Skeletal muscle cell (primary cell): ENCODE measurements around the gene SECISBP2.
"Not testable (repeated sequence)": the region's sequence is repeated elsewhere in the genome, so short reads cannot be mapped to it uniquely, and the experiment has no call there.

ENCODE experiments used
- DNase-seq: peaks from one replicate; pipeline ENCODE4 v3.0.0-alpha.2; 2010; ENCODE audit warnings: low read depth
- H3K4me3 ChIP-seq: 2 replicates; pipeline ENCODE4 v1.5.1; 2011; ENCODE audit warnings: low read depth, mild to moderate bottlenecking, control low read depth, low read length, moderate library complexity

The SECISBP2 gene, protein sequence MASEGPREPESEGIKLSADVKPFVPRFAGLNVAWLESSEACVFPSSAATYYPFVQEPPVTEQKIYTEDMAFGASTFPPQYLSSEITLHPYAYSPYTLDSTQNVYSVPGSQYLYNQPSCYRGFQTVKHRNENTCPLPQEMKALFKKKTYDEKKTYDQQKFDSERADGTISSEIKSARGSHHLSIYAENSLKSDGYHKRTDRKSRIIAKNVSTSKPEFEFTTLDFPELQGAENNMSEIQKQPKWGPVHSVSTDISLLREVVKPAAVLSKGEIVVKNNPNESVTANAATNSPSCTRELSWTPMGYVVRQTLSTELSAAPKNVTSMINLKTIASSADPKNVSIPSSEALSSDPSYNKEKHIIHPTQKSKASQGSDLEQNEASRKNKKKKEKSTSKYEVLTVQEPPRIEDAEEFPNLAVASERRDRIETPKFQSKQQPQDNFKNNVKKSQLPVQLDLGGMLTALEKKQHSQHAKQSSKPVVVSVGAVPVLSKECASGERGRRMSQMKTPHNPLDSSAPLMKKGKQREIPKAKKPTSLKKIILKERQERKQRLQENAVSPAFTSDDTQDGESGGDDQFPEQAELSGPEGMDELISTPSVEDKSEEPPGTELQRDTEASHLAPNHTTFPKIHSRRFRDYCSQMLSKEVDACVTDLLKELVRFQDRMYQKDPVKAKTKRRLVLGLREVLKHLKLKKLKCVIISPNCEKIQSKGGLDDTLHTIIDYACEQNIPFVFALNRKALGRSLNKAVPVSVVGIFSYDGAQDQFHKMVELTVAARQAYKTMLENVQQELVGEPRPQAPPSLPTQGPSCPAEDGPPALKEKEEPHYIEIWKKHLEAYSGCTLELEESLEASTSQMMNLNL

GRCh38 chr9:89318123-89319014 is at the start of gene SECISBP2:
TSS of gene SECISBP2 (plus strand) at chr9:89318500. CDS start at chr9:89318577, 77 bp downstream.
- peak; percentile 92 for DNase-seq
- peak within 1 kb of the TSS; percentile 66 for H3K4me3 ChIP-seq

GRCh38 chr9:89273528-89274279 is 44.6 kb upstream of the SECISBP2 start:
- no peak overlapping the region for H3K4me3 ChIP-seq
- DNase-seq, result no peak

DNA sequence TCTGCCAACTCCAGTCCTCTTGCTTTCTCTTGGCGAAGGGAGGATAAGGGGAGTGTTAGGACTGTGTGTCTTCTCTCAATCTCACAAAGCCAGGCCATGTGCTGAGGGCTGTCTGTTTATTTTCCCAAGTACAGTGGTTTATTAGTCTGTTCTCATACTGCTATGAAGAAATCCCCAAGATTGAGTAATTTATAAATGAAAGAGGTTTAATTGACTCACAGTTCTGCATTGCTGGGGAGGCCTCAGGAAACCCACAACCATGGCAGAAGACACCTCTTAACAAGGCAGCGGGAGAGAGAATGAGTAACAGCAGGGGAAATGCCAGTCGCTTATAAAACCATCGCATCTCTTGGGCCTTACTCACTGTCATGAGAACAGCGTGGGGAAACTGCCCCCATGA is 43.5 kb upstream of the SECISBP2 start:
- peak; percentile 92 for DNase-seq
- no peak overlapping the region for H3K4me3 ChIP-seq

GRCh38 chr9:89276040-89276439 is 42.3 kb upstream of the SECISBP2 start:
- not testable (repeated sequence) for DNase-seq

DNA sequence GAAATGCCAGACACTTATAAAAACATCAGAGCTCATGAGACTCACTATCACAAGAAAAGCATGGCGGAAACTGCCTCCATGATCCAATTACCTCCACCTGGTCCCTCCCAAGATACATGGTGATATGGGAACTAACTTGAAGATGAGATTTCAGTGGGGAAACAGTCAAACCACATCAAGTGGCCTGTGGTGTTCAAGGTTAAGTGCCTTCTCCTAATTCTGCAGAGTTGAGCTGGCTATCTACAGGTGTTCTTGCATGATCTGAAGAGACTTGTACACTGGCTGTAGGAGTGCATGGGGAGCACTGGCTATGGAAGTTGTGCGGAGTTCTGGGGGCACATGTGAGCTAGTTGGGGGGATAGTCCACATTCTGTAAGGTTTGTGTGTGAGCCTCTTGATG is 41.3 kb upstream of the SECISBP2 start:
- no peak overlapping the region for H3K4me3 ChIP-seq
- DNase-seq, result no peak

More at GRCh38 chr9:89276040-89276439, 42.3 kb upstream of the SECISBP2 start:
- H3K4me3 ChIP-seq, result not testable (repeated sequence)

DNA sequence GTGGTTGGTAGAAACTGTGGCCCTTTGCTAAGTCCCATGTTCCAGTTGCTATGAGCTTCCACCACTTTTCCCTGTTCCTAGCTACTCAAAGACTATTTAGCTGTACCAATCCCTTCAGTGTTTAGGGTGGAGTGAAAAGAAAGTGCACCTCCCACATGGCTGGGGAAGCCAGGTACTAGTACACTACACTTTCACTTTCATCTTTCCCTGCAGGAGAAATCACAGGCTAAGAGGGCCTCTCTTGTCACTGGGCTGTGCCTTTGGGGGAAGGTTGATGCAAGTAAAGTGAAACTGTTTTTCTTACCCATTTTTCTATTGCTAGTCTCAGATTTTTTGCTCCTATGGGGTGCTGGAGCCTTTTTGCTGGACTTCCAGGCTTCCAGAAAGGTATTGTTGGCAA is 40.8 kb upstream of the SECISBP2 start:
- no peak for DNase-seq
- H3K4me3 ChIP-seq, result no peak overlapping the region

DNA sequence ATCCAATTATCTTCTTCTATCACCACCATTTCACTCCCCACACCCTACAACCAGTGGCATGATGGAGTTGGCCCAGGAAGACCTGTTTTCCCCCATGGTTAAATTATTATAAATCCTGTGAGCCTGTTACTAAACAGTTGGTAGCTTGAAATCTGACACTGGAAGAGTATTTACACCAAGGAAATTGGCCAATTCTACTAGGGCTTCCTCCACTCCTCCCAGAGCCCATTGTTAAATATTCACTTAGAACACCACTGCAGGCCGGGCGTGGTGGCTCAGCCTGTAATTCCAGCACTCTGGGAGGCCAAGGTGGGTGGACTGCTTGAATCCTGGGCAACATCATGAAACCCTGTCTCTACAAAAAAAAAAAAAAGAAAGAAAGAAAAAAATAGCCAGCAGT is 39.7 kb upstream of the SECISBP2 start:
- no peak for DNase-seq
- no peak overlapping the region for H3K4me3 ChIP-seq

DNA sequence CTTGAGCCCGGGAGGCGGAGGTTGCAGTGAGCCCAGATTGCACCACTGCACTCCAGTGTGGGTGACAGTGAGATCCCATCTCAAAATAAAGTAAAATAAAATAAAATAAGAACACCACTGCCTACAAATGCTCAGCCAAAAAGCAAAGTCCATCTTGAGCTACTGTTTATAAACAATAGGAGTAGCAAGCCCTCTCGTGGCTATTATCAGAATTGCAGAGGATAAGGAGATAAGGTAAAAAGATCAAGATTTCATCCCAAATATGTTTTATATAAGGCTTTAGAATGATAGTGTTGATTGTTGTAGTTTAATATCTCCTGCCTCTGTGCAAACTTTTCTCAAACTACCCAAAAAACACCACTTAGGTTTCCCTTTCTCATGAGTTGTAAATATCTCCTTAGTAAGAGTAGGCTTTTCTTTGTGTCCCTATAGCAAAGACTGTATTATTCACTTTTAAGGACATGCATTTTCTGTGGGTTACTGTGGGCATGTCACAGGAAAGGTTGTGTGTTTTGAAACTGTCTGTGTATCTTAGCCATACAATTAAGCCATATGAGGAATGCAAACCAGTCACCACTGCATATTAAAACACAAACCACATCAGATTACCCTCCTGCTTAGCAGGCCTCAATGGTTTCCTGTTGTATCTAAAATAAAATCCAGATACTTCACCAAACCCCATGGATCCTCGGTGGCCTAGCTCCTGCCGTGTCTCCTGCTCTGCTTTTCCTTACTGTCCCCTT is 39.1 kb upstream of the SECISBP2 start:
- H3K4me3 ChIP-seq, result no peak overlapping the region
- DNase-seq, result peak; percentile 23

DNA sequence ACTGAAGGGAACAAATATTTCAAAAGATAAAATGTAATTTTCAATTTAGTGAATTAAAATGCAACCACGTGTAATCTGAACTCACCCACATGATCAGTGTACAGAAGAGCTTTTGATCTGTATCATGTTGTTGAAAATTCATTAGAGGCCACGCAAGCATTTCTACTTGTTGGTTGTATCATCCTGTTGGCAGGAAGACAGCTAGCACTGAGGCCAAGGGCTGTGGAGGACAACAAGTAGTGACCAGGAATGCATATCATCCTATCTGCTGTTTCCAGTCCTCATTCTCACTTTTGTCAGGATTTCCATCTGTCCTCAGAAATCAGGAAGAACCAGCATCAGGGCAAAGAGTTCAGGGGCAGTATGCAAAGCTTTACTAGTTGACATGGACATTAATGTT is 37.2 kb upstream of the SECISBP2 start:
- H3K4me3 ChIP-seq, result no peak overlapping the region
- DNase-seq, result no peak

- not testable (repeated sequence) for DNase-seq
Measured at GRCh38 chr9:89282248-89282968, 35.9 kb upstream of the SECISBP2 start.

DNA sequence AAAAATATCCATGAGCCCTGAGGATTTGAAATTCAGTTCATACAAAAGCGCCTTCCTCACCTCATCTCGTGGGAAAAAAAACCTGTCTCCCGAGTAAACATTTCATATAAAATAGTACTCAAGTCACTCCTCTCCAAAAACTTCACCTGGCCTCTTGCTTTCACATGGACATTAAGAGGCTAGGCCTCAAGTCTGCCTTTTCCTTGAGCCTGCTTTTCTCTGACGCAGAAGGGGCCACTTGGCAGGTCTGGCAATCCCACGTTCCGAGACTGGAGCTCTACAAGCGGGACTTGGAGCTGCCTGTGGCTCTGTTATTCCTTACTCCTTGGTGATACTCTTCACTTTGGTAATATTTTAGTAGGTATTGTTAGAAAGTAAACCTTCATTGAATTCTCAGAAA is 34.2 kb upstream of the SECISBP2 start:
- no peak overlapping the region for H3K4me3 ChIP-seq
- DNase-seq, result no peak

More at GRCh38 chr9:89282248-89282968, 35.9 kb upstream of the SECISBP2 start:
- H3K4me3 ChIP-seq, result peak overlapping the region; percentile 19

DNA sequence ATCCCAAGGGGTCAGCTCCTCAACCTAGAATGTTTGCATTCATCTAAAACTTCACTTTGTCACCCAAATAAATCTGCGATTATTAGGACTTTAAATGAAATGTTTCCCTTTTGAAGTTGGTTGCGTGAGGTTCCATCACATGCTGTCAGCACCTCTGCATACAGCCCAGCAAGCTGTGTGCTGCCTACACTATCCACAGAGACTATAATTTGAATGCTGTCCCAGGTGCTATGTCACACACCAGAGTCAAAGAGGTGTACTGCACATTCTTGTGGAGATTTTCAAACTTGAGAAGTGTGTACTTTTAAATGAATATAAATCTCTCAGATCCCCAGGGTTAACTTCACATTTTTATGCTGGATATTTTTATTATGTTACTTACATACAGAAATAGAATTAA is 26.6 kb upstream of the SECISBP2 start:
- DNase-seq, result no peak
- no peak overlapping the region for H3K4me3 ChIP-seq

- no peak for DNase-seq
- H3K4me3 ChIP-seq, result no peak overlapping the region
Measured at GRCh38 chr9:89293014-89293413, 25.3 kb upstream of the SECISBP2 start.

GRCh38 chr9:89295400-89295799 is 22.9 kb upstream of the SECISBP2 start:
- DNase-seq, result no peak
- no peak overlapping the region for H3K4me3 ChIP-seq

GRCh38 chr9:89301996-89302395 is 16.3 kb upstream of the SECISBP2 start:
- not testable (repeated sequence) for H3K4me3 ChIP-seq

DNA sequence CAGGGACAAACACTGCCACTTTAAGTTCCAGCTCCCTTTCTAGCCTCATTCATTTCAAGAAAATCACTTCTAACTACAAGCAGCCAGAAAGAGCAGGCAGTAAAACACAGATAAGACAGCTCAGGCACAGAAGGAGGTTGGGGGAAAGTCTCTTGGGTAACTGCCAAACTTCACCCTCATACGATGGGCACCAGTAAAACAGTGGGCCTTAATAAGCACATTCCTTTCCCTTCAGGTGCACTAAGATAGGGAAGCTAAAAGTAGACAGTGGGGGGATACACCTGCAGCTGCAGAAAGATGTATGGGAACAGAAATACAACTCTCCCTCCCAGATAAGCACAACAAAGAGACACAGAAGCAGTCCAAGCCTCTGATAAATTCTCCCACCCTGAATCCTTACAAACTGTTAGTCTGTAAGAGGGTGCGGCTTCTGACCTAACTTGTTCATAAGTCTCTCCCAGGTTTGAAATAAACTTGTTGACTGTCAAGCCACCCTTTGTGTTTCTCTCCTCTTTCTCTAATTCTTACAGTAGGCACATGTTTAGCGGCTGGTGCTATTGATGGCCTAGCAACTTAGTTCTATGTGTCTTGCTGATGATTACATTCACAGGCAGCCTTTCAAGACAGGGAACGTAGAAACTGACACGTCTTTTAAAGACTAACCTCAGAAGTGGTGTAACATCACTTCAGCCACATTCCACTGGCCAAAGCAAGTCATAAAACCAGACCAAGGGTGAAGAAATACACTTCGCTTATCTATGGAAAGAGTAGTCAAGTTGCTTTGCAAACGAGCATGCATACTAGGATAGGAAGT is 14.1 kb upstream of the SECISBP2 start:
- no peak for DNase-seq
- no peak overlapping the region for H3K4me3 ChIP-seq

More at GRCh38 chr9:89301996-89302395, 16.3 kb upstream of the SECISBP2 start:
- not testable (repeated sequence) for DNase-seq

DNA sequence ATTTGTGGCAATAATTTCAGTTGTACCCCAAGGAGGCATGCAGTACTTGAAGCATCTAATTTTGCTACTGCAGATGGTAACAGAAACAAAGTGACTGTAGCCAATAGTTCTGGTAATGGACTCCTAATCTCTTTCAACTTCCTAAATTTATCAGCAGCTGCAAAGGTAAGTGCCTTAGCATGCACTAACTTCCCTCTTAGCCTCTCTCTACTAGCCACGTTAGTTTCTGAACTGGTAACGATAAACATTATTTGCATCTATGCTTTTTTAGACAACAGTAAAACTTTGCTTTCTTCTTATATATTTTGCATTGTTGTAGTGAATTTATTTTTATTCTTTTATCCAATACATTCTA is 13.5 kb upstream of the SECISBP2 start:
- no peak overlapping the region for H3K4me3 ChIP-seq
- DNase-seq, result no peak
